GM12891 (cell line): ENCODE data around the gene MRPL49.

Experiments
- POLR2AphosphoS5 ChIP-seq: IDR thresholded peaks from 2 replicates; pipeline ENCODE4 v1.6.1; 2011; ENCODE audit warnings: low read depth, low read length, control low read depth
- TAF1 ChIP-seq: IDR thresholded peaks from 2 replicates; pipeline ENCODE4 v1.6.1; 2011; ENCODE audit warnings: low read depth, low read length, control low read depth

GRCh38 chr11:65114538-65115171 is 7.5 kb upstream of the MRPL49 start:
- TF ChIP-seq POLR2AphosphoS5 (peak; percentile 52; the same call in 1 of the 2 replicates), TAF1 (no peak)
